SK-N-SH (cell line): ENCODE measurements around the gene WDHD1. TPM values are rescaled to one million over a fixed set of nuclear protein-coding genes. Genes with fewer than 3 reads are reported as not detected.
A peak's percentile ranks its signal among the peaks of the same experiment; 100 is the strongest.

Source experiments
- CTCF ChIA-PET: fragments of 300-600, 350-600 bp; formaldehyde crosslinking; extraction: SDS; loops from one replicate; lab custom pipeline; 2021; lab: Yijun Ruan, JAX
- POLR2A ChIA-PET: fragments of 350-600 bp; sonication (Branson Sonifier 250); formaldehyde crosslinking; extraction: SDS; loops from one replicate; lab custom pipeline; 2020; ENCODE audit warnings: antibody characterized with exemption, inconsistent platforms; lab: Yijun Ruan, JAX
- DNase-seq: peaks from one replicate; pipeline ENCODE4 v3.0.0; 2012
- H2AFZ ChIP-seq: fragments of 200-600 bp; sonication (generic); 2 replicates; pipeline ENCODE4 v1.8.1; 2016; ENCODE audit warnings: antibody characterized with exemption, mild to moderate bottlenecking, low read depth
- H3F3A ChIP-seq: fragments of 200-600 bp; sonication (generic); replicated peaks from 2 replicates; pipeline ENCODE3; 2016; ENCODE audit warnings: antibody characterized with exemption, mild to moderate bottlenecking; ENCODE audit not compliant: insufficient read depth
- H3K27ac ChIP-seq, 2 experiments: fragments of 200-500 bp in 1 of 2; fragments of 200-600 bp in 1 of 2; sonication (Bioruptor generic) in 1 of 2; sonication (generic), shearing (Covaris generic) in 1 of 2; 2 replicates each; pipeline versions ENCODE4 v1.5.1 to v1.6.1; 2014 to 2016; ENCODE audit warnings: low read depth in 2 of 2, inconsistent platforms in 1 of 2, low read length in 1 of 2, mild to moderate bottlenecking in 1 of 2, mixed read lengths in 1 of 2
- H3K27me3 ChIP-seq: fragments of 200-600 bp; sonication (generic), shearing (Covaris generic); 2 replicates; pipeline ENCODE4 v1.6.1; 2016; ENCODE audit warnings: mixed run types; ENCODE audit not compliant: insufficient read depth
- H3K36me3 ChIP-seq, 2 experiments: fragments of 200-500 bp in 1 of 2; fragments of 200-600 bp in 1 of 2; sonication (Bioruptor generic) in 1 of 2; sonication (generic) in 1 of 2; replicated peaks in 1 of 2; 2 replicates each; pipeline versions ENCODE3 to v1.5.1; 2014 to 2016; ENCODE audit warnings: low read length in 1 of 2, mild to moderate bottlenecking in 1 of 2; ENCODE audit not compliant: insufficient read depth in 2 of 2, control insufficient read depth in 1 of 2
- H3K4me1 ChIP-seq, 2 experiments: fragments of 200-500 bp in 1 of 2; fragments of 200-600 bp in 1 of 2; sonication (Bioruptor generic) in 1 of 2; sonication (generic), shearing (Covaris generic) in 1 of 2; 2 replicates each; pipeline versions ENCODE4 v1.5.1 to v1.6.1; 2014 to 2016; ENCODE audit warnings: low read depth in 1 of 2, low read length in 1 of 2, mixed run types in 1 of 2; ENCODE audit not compliant: insufficient read depth in 2 of 2, control insufficient read depth in 1 of 2
- H3K4me2 ChIP-seq: fragments of 200-600 bp; sonication (generic), shearing (Covaris generic); 2 replicates; pipeline ENCODE4 v1.6.1; 2017; ENCODE audit warnings: mixed run types
- H3K4me3 ChIP-seq, 2 experiments: fragments of 200-500 bp in 1 of 2; fragments of 200-600 bp in 1 of 2; sonication (Bioruptor generic) in 1 of 2; sonication (generic), shearing (Covaris generic) in 1 of 2; 2 replicates each; pipeline versions ENCODE4 v1.5.1 to v1.8.1; 2014 to 2016; ENCODE audit warnings: low read depth in 2 of 2, inconsistent platforms in 1 of 2, low read length in 1 of 2, mild to moderate bottlenecking in 1 of 2, mixed read lengths in 1 of 2, moderate library complexity in 1 of 2
- H3K79me2 ChIP-seq: fragments of 200-600 bp; sonication (generic); 2 replicates; pipeline ENCODE4 v1.8.1; 2017; ENCODE audit warnings: mild to moderate bottlenecking; ENCODE audit not compliant: insufficient read depth
- H3K9ac ChIP-seq: fragments of 200-600 bp; sonication (generic); 2 replicates; pipeline ENCODE4 v1.6.1; 2017; ENCODE audit warnings: mixed run types
- H3K9me2 ChIP-seq: fragments of 200-600 bp; sonication (generic); 2 replicates; pipeline ENCODE4 v1.6.1; 2017; ENCODE audit warnings: mixed run types
- H3K9me3 ChIP-seq: fragments of 200-600 bp; sonication (generic); 2 replicates; pipeline ENCODE4 v1.6.1; 2017; ENCODE audit warnings: mixed run types, mild to moderate bottlenecking, moderate library complexity
- H4K20me1 ChIP-seq: fragments of 200-600 bp; sonication (generic); 2 replicates; pipeline ENCODE4 v1.6.1; 2017; ENCODE audit warnings: mild to moderate bottlenecking, mixed run types; ENCODE audit not compliant: insufficient read depth
- ELF1 ChIP-seq: IDR thresholded peaks from 2 replicates; pipeline ENCODE4 v1.4.0; 2012
- EP300 ChIP-seq, 2 experiments: IDR thresholded peaks; 2 replicates each; pipeline versions ENCODE4 v1.4.0 to v1.6.1; 2012; ENCODE audit warnings: borderline replicate concordance in 1 of 2, low read depth in 1 of 2, low read length in 1 of 2
- FOSL2 ChIP-seq: IDR thresholded peaks from 2 replicates; pipeline ENCODE4 v1.4.0; 2012; ENCODE audit warnings: low read depth, mild to moderate bottlenecking, moderate library complexity, borderline replicate concordance
- FOXJ3 ChIP-seq: sonication (generic); formaldehyde crosslinking; IDR thresholded peaks from 2 replicates; pipeline ENCODE4 v1.5.1; 2020; ENCODE audit warnings: mild to moderate bottlenecking, missing genetic modification reagents
- FOXM1 ChIP-seq: IDR thresholded peaks from 2 replicates; pipeline ENCODE4 v1.4.0; 2012; ENCODE audit warnings: low read depth, mild to moderate bottlenecking
- GATA2 ChIP-seq: sonication (generic); formaldehyde crosslinking; IDR thresholded peaks from 2 replicates; pipeline ENCODE4 v1.5.0; 2020; ENCODE audit warnings: mild to moderate bottlenecking, missing genetic modification reagents
- JUND ChIP-seq: IDR thresholded peaks from 2 replicates; pipeline ENCODE4 v1.4.0; 2012
- MAX ChIP-seq: IDR thresholded peaks from 2 replicates; pipeline ENCODE4 v1.4.0; 2012; ENCODE audit warnings: low read depth
- MEF2A ChIP-seq: IDR thresholded peaks from 2 replicates; pipeline ENCODE4 v1.4.0; 2012; ENCODE audit warnings: low read depth, borderline replicate concordance
- MXI1 ChIP-seq: IDR thresholded peaks from 2 replicates; pipeline ENCODE4 v1.6.1; 2012; ENCODE audit warnings: mild to moderate bottlenecking, low read depth, low read length, improper control_type of control experiment
- NFIC ChIP-seq: IDR thresholded peaks from 2 replicates; pipeline ENCODE4 v1.4.0; 2012; ENCODE audit warnings: borderline replicate concordance
- PBX3 ChIP-seq: IDR thresholded peaks from 2 replicates; pipeline ENCODE4; 2012
- POLR2AphosphoS5 ChIP-seq: IDR thresholded peaks from 2 replicates; pipeline ENCODE4 v1.6.1; 2012; ENCODE audit warnings: low read depth, low read length
- RAD21 ChIP-seq: IDR thresholded peaks from 2 replicates; pipeline ENCODE4 v1.6.1; 2012; ENCODE audit warnings: mild to moderate bottlenecking, low read length
- RCOR1 ChIP-seq: fragments of 150-350 bp; IDR thresholded peaks from 2 replicates; pipeline ENCODE4 v1.6.1; 2017; ENCODE audit warnings: antibody characterized with exemption, low read length
- RFX5 ChIP-seq: IDR thresholded peaks from 2 replicates; pipeline ENCODE4 v1.6.1; 2012; ENCODE audit warnings: mild to moderate bottlenecking, improper control_type of control experiment, low read length
- RXRA ChIP-seq: IDR thresholded peaks from 2 replicates; pipeline ENCODE4 v1.4.0; 2012; ENCODE audit warnings: low read depth, mild to moderate bottlenecking, borderline replicate concordance
- SMC3 ChIP-seq: IDR thresholded peaks from 2 replicates; pipeline ENCODE4 v1.6.1; 2012; ENCODE audit warnings: low read depth, low read length, improper control_type of control experiment
- YY1 ChIP-seq: IDR thresholded peaks from 2 replicates; pipeline ENCODE4 v1.4.0; 2012; ENCODE audit warnings: low read depth, mild to moderate bottlenecking
- WGBS: methylation state at CpG from one replicate; pipeline ENCODE4 v1.1.6; 2017; ENCODE audit warnings: low lambda C conversion rate; 5-methylcytosine and 5-hydroxymethylcytosine counted together
- polyA plus RNA-seq, 3 experiments: library from polyadenylated mRNA; depleted of rRNA; stranded (reverse); fragments of >200 nt; gene quantifications; 2 replicates each; pipeline ENCODE4 v1.2.3, GENCODE V29; 2012

Gene WDHD1
- polyA plus RNA-seq, 1 of the 3 experiments (the other 2 are of a cell fraction): 2.9 TPM

- peaks cover 12 to 16% of the 10 kb centered on the region in 2 experiments for H3K36me3 ChIP-seq
- CTCF ChIA-PET: interaction anchor here (1.1 to 7.0 kb wide), 2 partner anchors 23 to 24 kb away, joined by 4 to 40 read pairs; partner anchors contain the start of gene MAPK1IP1L
- TF ChIP-seq ELF1 (no peak), MEF2A (no peak), PBX3 (no peak), SMC3 (no peak), GATA2 (CRISPR knock-in tag) (no peak), MAX (no peak), JUND (no peak), MXI1 (no peak), EP300 (IDR thresholded peaks at IDR 0.05; ENCODE audit: borderline replicate concordance in 1 of 2, low read depth in 1 of 2, low read length in 1 of 2) (no peak), NFIC (no peak), POLR2AphosphoS5 (no peak), FOXM1 (no peak), RXRA (no peak), RCOR1 (no peak), RFX5 (no peak), FOXJ3 (no peak), FOSL2 (no peak)
- TF ChIP-seq, all 33 proteins: peak for 0
- peaks cover 91% of the 10 kb centered on the region for H3K79me2 ChIP-seq
- WGBS: 1% methylated on average over 8 of the region's 8 CpGs
- peaks cover 32% of the 10 kb centered on the region for H4K20me1 ChIP-seq
- H3K27me3 ChIP-seq: no peaks in the 10 kb centered on the region
- H3K4me1 ChIP-seq: peaks cover 18 to 19% of the 10 kb centered on the region in 2 experiments; a peak in 3 of 4 replicates
- H3K4me3 ChIP-seq: peak overlapping the region; percentile 69 to 73
- no peaks in the 10 kb centered on the region for H3K9me3 ChIP-seq
- no peaks in the 10 kb centered on the region for H3F3A ChIP-seq
- no peaks in the 10 kb centered on the region for H3K9me2 ChIP-seq
- H3K4me2 ChIP-seq: peak overlapping the region; percentile 87
- POLR2A ChIA-PET: interaction anchor here (3.0 kb wide), 1 partner anchor 23 kb away, joined by 32 read pairs; the partner anchor contains the start of gene MAPK1IP1L
- H2AFZ ChIP-seq: no peak overlapping the region
- H3K27ac ChIP-seq: peak overlapping the region; percentile 78 to 79
- DNase-seq: peak; percentile 11
- peak overlapping the region; percentile 94 for H3K9ac ChIP-seq
Measured at GRCh38 chr14:55028066-55028465, 1.2 kb upstream of the WDHD1 start.

GRCh38 chr14:55026441-55026792, 482 bp downstream of the WDHD1 start:
- Histone ChIP-seq H3K4me1 (peaks cover 13 to 19% of the 10 kb centered on the region in 2 experiments; a peak in 3 of 4 replicates), H3K79me2 (peaks cover 77% of the 10 kb centered on the region), H3K9me2 (no peaks in the 10 kb centered on the region), H4K20me1 (peaks cover 31% of the 10 kb centered on the region)
- TF ChIP-seq FOXJ3 (no peak), YY1 (no peak), RAD21 (no peak), GATA2 (CRISPR knock-in tag) (no peak)
- TF ChIP-seq, all 33 proteins: peak for 0
- ChIA-PET POLR2A (interaction anchor here (0.8 to 3.0 kb wide), 7 partner anchors 11 to 461 kb away, joined by 3 to 32 read pairs (median 5); partner anchors contain the start of gene MAPK1IP1L), CTCF (interaction anchor here (1.0 to 7.0 kb wide), 7 partner anchors 10 to 463 kb away, joined by 3 to 40 read pairs (median 3); partner anchors contain the start of genes MAPK1IP1L and SAMD4A)
- H3K9ac ChIP-seq: peak overlapping the region; percentile 94
- no peaks in the 10 kb centered on the region for H3K27me3 ChIP-seq
- peak overlapping the region; percentile 78 to 84 for H3K27ac ChIP-seq
- H3K4me3 ChIP-seq: peak overlapping the region; percentile 69 to 73
- 2% methylated on average over 9 of the region's 9 CpGs for WGBS
- H2AFZ ChIP-seq: peak overlapping the region; percentile 93
- DNase-seq: no peak
- peak overlapping the region; percentile 87 for H3K4me2 ChIP-seq
- peaks cover 5% of the 10 kb centered on the region in 2 experiments for H3K36me3 ChIP-seq
- H3F3A ChIP-seq: no peaks in the 10 kb centered on the region
- H3K9me3 ChIP-seq: no peaks in the 10 kb centered on the region
